RWPE1 (cell line): Measurements from ENCODE around the gene ITGA2.

Experiments used
- CTCF ChIA-PET: fragments of 350-600 bp; sonication (Branson Sonifier 250); formaldehyde crosslinking; extraction: SDS; loops from one replicate; lab custom pipeline; 2021; lab: Yijun Ruan, JAX
- POLR2A ChIA-PET: fragments of 400-600 bp; formaldehyde crosslinking; extraction: SDS; loops from one replicate; lab custom pipeline; 2020; ENCODE audit warnings: antibody characterized with exemption; ENCODE audit not compliant: low non-redundant PET; lab: Yijun Ruan, JAX
- DNase-seq: peaks from one replicate; pipeline ENCODE4 v3.0.0; 2012; ENCODE audit warnings: low spot score
- H3K27ac ChIP-seq: fragments of 450-650 bp; 2 replicates; pipeline ENCODE4 v1.5.1; 2017
- CTCF ChIP-seq: fragments of 450-650 bp; conservative IDR thresholded peaks from 2 replicates; pipeline ENCODE4 v1.5.1; 2017; ENCODE audit warnings: low read depth, mild to moderate bottlenecking

ITGA2 gene

DNA sequence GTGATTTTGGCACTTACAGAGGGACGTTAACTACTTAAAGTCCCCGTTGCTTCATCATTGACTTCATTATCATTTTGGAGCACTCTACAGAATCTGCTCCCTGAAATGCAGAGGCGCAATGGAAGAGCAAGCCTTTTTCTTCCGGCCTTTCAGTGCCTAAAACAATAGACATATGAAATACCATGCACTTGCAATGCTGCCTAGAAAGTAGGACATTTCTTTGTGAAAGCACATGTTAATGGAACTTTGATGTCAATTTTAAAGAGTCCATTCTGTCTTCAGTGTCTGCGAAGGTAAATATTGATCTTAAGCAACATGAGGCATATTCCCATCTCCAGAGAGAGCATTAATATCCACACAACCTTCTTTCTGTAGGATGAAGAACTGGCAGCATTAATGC, 36.3 kb downstream of the ITGA2 start:
- ChIA-PET CTCF (no interaction called here), POLR2A (no interaction called here)
- DNase-seq: no peak
- no peak for TF ChIP-seq CTCF
- no peak overlapping the region for H3K27ac ChIP-seq

GRCh38 chr5:53027913-53028312, 38.8 kb downstream of the ITGA2 start:
- TF ChIP-seq CTCF: no peak
- H3K27ac ChIP-seq: peak overlapping the region; percentile 90
- ChIA-PET CTCF (interaction anchor here (0.5 to 2.8 kb wide), 2 partner anchors 79 to 403 kb away, joined by 3 to 11 read pairs; no protein-coding TSS in a partner anchor), POLR2A (no interaction called here)
- peak; percentile 91 for DNase-seq

- ChIA-PET POLR2A (no interaction called here), CTCF (interaction anchor here (1.6 to 2.8 kb wide), 2 partner anchors 38 to 81 kb away, joined by 4 to 11 read pairs; no protein-coding TSS in a partner anchor)
- TF ChIP-seq CTCF: no peak
- DNase-seq: no peak
- H3K27ac ChIP-seq: no peak overlapping the region
Measured at GRCh38 chr5:53029608-53030007, 40.5 kb downstream of the ITGA2 start.

GRCh38 chr5:53030893-53031292, 41.7 kb downstream of the ITGA2 start:
- no peak for DNase-seq
- no peak for TF ChIP-seq CTCF
- POLR2A ChIA-PET: no interaction called here
- peak overlapping the region; percentile 39; the same call in 1 of the 2 replicates for H3K27ac ChIP-seq
- CTCF ChIA-PET: interaction anchor here (2.8 kb wide), 1 partner anchor 82 kb away, joined by 11 read pairs; no protein-coding TSS in a partner anchor

GRCh38 chr5:53031695-53032096, 42.5 kb downstream of the ITGA2 start:
- POLR2A ChIA-PET: no interaction called here
- no peak overlapping the region for H3K27ac ChIP-seq
- CTCF ChIA-PET: interaction anchor here (0.6 to 0.8 kb wide), 4 partner anchors 11 to 364 kb away, joined by 3 to 7 read pairs (median 5); no protein-coding TSS in a partner anchor
- no peak for TF ChIP-seq CTCF
- DNase-seq: peak; percentile 55

- POLR2A ChIA-PET: no interaction called here
- CTCF ChIA-PET: interaction anchor here (0.6 to 0.8 kb wide), 5 partner anchors 12 to 365 kb away, joined by 3 to 7 read pairs (median 4); no protein-coding TSS in a partner anchor
- H3K27ac ChIP-seq: no peak overlapping the region
- no peak for TF ChIP-seq CTCF
- DNase-seq: no peak
Measured at GRCh38 chr5:53032188-53032587, 43.0 kb downstream of the ITGA2 start.
